ENCODE measurements around the gene HSPA8.

Gene HSPA8

GRCh38 chr11:123051146-123051545 lies 10.8 kb downstream of the HSPA8 start:
- H3K9me2 ChIP-seq (replicated peaks; ENCODE audit: insufficient read depth, low read length) = no peaks in the 10 kb centered on the region
- H3K9ac ChIP-seq (ENCODE audit: low read length) = no peak overlapping the region
- no peak overlapping the region for H3K4me2 ChIP-seq (ENCODE audit: low read depth, low read length)
- H4K20me1 ChIP-seq (ENCODE audit: insufficient read depth, low read length) = peaks cover 20% of the 10 kb centered on the region
- no peak overlapping the region for H3K4me3 ChIP-seq (ENCODE audit: low read length)
- peaks cover 2% of the 10 kb centered on the region; the same call in 1 of the 2 replicates for H3K36me3 ChIP-seq (replicated peaks; ENCODE audit: insufficient read depth, low read length)
- H3F3A ChIP-seq (ENCODE audit: insufficient read depth, low read length) = peaks cover 41% of the 10 kb centered on the region
- no peak overlapping the region for H2AFZ ChIP-seq (ENCODE audit: low read length)
- TF ChIP-seq CTCF (IDR thresholded peaks at IDR 0.05; ENCODE audit: low read length) (no peak), EZH2 (optimal IDR thresholded peaks at IDR 0.05; ENCODE audit: low read depth, low read length) (no peak), EZH2phosphoT487 (IDR thresholded peaks at IDR 0.05; ENCODE audit: low read length) (no peak)
- H3K27ac ChIP-seq (ENCODE audit: low read length) = no peak overlapping the region
- no peaks in the 10 kb centered on the region for H3K9me3 ChIP-seq (replicated peaks; ENCODE audit: insufficient read depth, low read length)
- no peaks in the 10 kb centered on the region for H3K79me2 ChIP-seq (ENCODE audit: low read length)
- no peak for DNase-seq
- peaks cover 5% of the 10 kb centered on the region; the same call in 1 of the 2 replicates for H3K4me1 ChIP-seq (ENCODE audit: low read length)
- H3K27me3 ChIP-seq (replicated peaks; ENCODE audit: insufficient read depth, low read length) = no peaks in the 10 kb centered on the region

- peaks cover 10% of the 10 kb centered on the region for H3F3A ChIP-seq (ENCODE audit: insufficient read depth, low read length)
- no peaks in the 10 kb centered on the region for H3K36me3 ChIP-seq (replicated peaks; ENCODE audit: insufficient read depth, low read length)
- no peaks in the 10 kb centered on the region for H3K79me2 ChIP-seq (ENCODE audit: low read length)
- no peak overlapping the region for H2AFZ ChIP-seq (ENCODE audit: low read length)
- H3K27me3 ChIP-seq (replicated peaks; ENCODE audit: insufficient read depth, low read length) = no peaks in the 10 kb centered on the region
- H3K9ac ChIP-seq (ENCODE audit: low read length) = no peak overlapping the region
- no peak overlapping the region for H3K27ac ChIP-seq (ENCODE audit: low read length)
- no peaks in the 10 kb centered on the region for H4K20me1 ChIP-seq (ENCODE audit: insufficient read depth, low read length)
- DNase-seq = no peak
- no peak overlapping the region for H3K4me3 ChIP-seq (ENCODE audit: low read length)
- TF ChIP-seq CTCF (IDR thresholded peaks at IDR 0.05; ENCODE audit: low read length) (no peak), EZH2 (optimal IDR thresholded peaks at IDR 0.05; ENCODE audit: low read depth, low read length) (no peak), EZH2phosphoT487 (IDR thresholded peaks at IDR 0.05; ENCODE audit: low read length) (no peak)
- H3K4me2 ChIP-seq (ENCODE audit: low read depth, low read length) = no peak overlapping the region
- no peaks in the 10 kb centered on the region for H3K9me2 ChIP-seq (replicated peaks; ENCODE audit: insufficient read depth, low read length)
- no peaks in the 10 kb centered on the region for H3K9me3 ChIP-seq (replicated peaks; ENCODE audit: insufficient read depth, low read length)
- H3K4me1 ChIP-seq (ENCODE audit: low read length) = no peaks in the 10 kb centered on the region
Measured at GRCh38 chr11:123047947-123048293, 14.0 kb downstream of the HSPA8 start.

GRCh38 chr11:123047266-123047946 lies 14.5 kb downstream of the HSPA8 start:
- no peak for DNase-seq
- no peaks in the 10 kb centered on the region for H3K9me3 ChIP-seq (replicated peaks; ENCODE audit: insufficient read depth, low read length)
- no peaks in the 10 kb centered on the region for H3K36me3 ChIP-seq (replicated peaks; ENCODE audit: insufficient read depth, low read length)
- no peak overlapping the region for H3K4me2 ChIP-seq (ENCODE audit: low read depth, low read length)
- no peaks in the 10 kb centered on the region for H4K20me1 ChIP-seq (ENCODE audit: insufficient read depth, low read length)
- H3K4me1 ChIP-seq (ENCODE audit: low read length) = no peaks in the 10 kb centered on the region
- no peak overlapping the region for H3K27ac ChIP-seq (ENCODE audit: low read length)
- no peak overlapping the region for H2AFZ ChIP-seq (ENCODE audit: low read length)
- no peaks in the 10 kb centered on the region for H3K27me3 ChIP-seq (replicated peaks; ENCODE audit: insufficient read depth, low read length)
- no peak overlapping the region for H3K4me3 ChIP-seq (ENCODE audit: low read length)
- no peaks in the 10 kb centered on the region for H3K79me2 ChIP-seq (ENCODE audit: low read length)
- no peak for TF ChIP-seq EZH2phosphoT487 (IDR thresholded peaks at IDR 0.05; ENCODE audit: low read length)
- no peak for TF ChIP-seq EZH2 (optimal IDR thresholded peaks at IDR 0.05; ENCODE audit: low read depth, low read length)
- no peak for TF ChIP-seq CTCF (IDR thresholded peaks at IDR 0.05; ENCODE audit: low read length)
- no peak overlapping the region for H3K9ac ChIP-seq (ENCODE audit: low read length)
- no peaks in the 10 kb centered on the region for H3K9me2 ChIP-seq (replicated peaks; ENCODE audit: insufficient read depth, low read length)
- peaks cover 5% of the 10 kb centered on the region; the same call in 1 of the 2 replicates for H3F3A ChIP-seq (ENCODE audit: insufficient read depth, low read length)

Measured in MM.1S (cell line).